ENCODE measurements around the gene TECPR1.

Gene TECPR1

DNA sequence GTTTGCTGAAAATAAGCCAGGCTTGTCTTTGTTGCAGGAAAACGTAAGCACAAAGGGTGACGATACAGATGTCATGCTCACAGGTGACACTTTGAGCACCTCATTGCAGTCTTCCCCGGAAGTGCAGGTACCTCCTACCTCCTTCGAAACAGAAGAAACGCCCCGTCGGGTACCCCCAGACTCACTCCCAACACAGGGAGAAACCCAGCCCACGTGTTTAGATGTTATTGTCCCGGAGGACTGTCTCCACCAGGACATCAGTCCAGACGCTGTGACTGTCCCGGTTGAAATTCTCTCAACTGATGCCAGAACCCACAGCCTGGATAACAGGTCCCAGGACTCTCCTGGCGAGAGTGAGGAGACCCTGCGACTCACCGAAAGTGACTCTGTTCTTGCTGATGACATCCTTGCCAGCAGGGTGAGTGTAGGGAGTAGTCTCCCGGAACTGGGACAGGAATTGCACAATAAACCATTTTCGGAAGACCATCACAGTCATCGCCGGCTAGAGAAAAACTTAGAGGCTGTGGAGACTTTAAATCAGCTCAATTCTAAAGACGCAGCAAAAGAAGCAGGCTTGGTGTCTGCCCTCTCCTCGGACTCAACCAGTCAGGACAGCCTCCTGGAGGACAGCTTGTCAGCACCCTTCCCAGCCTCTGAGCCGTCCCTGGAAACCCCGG, 59.1 kb downstream of the TECPR1 start:
- DNase-seq (ENCODE audit: low read depth in 2 of 2) = no peak

- no peak for DNase-seq (ENCODE audit: low read depth in 2 of 2)
Measured at GRCh38 chr7:98191668-98192431, 60.2 kb downstream of the TECPR1 start.

DNA sequence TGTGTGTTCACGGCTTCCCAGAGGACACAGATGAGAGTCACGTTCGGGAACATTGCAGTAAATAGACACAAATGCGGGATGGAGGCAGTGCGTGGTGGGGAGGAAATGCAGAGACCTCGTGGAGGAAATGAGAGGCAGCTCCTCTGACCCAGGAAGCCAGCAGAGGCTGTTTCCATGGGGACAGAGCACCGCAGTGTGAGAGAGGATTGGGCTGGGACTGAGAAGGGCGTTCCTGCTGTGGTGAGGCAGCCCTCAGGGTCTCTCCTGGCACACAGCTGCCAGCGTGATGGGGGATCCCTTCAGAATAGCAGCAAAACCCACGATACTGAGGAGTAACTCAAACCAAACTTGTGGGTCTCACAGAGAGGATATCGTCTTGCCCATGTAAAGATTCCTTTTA, 62.5 kb downstream of the TECPR1 start:
- DNase-seq (ENCODE audit: low read depth in 2 of 2) = no peak

GRCh38 chr7:98187138-98187502, 64.9 kb downstream of the TECPR1 start:
- no peak for DNase-seq (ENCODE audit: low read depth in 2 of 2)

- no peak for DNase-seq (ENCODE audit: low read depth in 2 of 2)
Measured at GRCh38 chr7:98186452-98187137, 65.4 kb downstream of the TECPR1 start.

DNA sequence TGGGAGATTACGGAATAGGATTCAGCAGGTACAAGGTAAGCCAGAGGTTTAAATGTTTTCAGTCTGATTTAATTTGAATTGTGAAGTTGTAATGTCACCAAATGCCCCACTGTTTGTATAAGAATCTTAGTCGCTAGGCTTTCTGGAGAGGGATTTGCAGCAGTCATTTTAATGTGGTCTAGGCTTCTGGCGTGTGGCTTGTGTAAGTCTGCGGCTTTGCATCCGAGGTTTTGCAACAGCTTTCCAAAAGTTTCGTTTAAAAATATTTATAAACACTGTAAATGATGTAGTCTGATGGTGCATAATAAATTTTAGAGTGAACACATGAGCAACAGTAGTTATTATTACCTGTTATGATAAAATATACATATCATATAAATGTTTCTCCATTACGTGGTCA, 66.9 kb downstream of the TECPR1 start:
- DNase-seq (ENCODE audit: low read depth in 2 of 2) = no peak

DNA sequence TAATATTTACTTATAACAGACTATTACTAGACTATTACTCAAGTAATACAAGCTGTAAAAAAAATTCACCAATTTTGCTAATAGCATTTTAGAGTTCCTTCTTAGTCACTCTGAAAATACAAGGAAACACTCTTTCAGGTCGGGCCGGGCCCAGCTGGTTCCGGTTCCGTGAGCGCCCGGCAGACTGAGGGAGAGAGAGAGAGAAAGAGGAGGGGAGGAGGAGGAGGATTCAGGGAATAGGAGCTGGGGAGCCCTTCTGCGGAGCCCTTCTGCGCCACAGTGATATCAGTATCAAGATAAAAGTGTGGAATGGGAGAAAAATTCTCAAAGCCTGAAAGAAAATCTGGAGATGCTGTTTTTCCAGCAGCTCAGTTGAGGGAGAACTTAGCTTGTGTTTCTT, 71.3 kb downstream of the TECPR1 start:
- no peak for DNase-seq (ENCODE audit: low read depth in 2 of 2)

DNA sequence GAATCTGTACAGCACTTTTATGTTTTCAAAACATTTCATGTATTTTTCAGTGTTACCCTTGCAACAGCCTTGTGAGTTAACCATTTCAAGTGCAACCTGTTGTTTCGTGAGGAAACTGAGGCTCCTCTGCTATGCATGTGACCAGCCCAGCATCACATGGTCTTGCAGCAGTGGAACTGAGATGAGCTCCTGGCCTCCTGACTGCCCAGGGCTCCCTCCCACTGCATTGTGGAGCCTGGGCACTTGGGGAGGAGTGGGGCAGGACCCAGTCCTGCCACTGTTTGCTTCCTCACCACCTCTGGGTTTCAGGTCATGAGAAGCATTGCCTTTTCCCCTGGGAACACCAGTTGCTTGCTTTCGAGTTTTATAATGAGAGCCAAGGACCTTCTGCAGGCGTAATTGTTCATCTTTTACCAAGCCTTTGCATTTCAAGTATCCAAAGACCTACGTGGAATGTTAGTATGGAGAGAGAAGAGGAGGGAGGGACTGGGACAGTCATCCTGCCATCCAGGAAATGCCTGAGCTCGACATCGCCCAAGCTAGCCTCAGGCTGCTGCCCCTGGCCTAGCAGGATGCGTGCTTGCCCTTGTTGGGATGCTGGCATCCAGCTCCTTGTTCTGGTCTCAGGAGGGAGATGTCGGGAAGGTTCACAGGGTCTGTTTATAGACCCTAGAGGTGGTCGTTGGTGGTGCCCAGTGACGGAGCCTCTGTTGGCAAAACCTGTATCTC, 73.1 kb downstream of the TECPR1 start:
- no peak for DNase-seq (ENCODE audit: low read depth in 2 of 2)

GRCh38 chr7:98178321-98178720, 73.7 kb downstream of the TECPR1 start:
- DNase-seq (ENCODE audit: low read depth in 2 of 2) = no peak

DNA sequence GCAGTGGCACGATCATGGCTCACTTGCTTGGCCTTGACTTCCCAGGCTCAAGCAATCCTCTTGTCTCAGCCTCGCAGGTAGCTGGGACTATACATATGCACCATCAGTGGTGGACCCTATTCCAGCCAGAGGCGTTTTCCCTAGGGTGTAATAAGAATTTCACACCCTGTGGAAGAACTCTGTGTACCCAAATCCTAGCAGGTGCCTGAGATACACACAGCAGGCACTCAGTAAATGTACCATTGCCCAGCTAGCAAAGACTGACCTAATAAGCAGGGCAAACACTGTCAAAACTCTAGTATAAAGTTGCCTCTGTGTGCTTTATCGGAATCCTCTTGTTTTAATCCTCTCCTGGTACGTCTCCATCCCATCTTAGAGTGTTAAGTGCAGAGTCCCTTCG, 74.5 kb downstream of the TECPR1 start:
- DNase-seq (ENCODE audit: low read depth in 2 of 2) = no peak

DNA sequence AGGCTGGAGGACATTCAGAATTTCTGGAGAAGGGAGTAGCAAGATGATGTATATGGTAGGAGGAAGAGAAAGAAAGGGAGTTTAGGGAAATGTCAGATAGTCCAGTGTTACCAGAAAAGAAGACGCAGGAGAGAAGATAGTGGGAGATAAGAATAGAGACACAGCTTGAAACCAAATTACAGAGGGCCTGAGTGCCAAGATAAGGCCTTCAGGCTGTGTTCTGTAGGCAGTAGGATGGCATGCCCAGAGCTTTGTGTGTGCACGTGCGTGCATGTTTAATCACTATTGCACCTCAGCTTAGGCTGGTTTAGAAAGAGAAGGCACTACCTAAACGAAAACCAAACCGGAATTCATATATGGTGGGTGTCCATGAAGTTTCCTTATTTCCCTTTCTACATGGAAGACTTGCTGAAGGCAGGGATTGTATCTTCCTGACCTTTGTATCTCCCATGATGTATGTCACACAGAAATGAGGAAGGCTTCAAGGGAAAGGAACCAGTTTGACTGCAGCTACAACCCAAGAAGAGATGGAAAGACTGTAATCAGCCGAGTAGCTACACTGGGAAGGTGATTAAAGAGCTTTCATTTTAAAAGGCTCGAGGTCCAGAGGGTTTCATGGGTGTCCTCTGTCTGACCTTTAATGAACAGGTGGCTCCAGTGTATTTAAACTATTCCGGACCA, 76.6 kb downstream of the TECPR1 start:
- no peak for DNase-seq (ENCODE audit: low read depth in 2 of 2)

DNA sequence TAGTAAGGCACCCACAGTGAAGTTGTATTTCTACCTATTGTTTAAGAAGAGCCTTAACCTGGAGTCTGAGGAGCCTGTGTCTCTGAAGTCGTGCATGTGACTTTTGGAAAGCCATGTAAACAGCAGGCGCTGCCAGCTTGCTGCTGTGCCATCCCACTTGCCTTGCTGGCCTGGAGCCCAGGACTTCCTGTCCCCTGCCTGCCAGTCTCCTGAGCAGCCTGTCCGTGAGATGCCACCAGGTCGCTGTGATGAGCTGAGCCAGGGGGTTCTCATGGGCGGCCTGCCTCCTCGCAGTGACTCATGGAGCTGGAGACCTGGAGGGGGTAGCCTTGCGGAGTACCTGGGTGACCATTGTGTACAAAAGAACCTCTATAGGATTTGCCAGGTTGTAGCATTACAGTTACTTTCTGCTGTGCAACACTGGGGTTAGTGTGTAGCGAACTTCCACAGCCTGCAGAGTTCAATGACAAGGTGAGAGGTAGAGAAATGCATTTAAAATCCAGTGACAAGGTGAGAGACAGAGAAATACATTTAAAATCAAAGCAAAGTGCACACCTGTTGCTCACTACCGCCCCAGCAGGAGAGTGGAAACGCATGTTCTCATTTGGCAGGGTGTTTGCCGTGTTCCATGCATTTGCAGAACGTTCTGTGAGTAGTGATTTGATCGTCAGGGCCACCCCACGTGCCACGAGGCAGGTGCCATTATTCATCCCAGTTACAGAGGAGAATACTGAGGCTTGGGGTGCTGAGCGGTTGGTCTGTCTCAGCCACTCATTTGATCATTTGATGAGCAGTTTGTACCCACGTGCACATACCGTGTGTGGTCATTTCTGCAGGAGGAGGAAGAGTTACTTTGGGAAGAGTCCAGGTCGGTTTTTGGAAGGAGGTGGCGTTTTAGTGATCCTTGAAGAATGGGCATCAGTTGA, 77.4 kb downstream of the TECPR1 start:
- no peak for DNase-seq (ENCODE audit: low read depth in 2 of 2)

DNA sequence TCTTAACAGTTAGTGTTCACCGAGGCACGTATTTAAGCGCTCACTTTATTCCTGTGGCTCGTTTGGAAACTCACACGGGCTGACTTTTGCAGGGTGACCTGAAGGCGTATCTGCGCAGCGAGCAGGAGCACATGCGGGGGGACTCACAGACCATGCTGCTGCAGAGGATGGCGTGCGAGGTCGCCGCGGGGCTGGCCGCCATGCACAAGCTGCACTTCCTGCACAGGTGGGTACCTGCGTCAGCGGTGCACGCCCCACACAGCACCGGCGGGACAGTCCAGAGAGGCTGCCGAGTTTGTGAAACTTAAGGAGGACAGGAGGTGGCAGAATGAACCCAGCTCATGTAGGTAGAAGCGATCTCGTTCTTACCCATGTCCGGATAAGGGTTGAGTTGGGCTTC, 80.6 kb downstream of the TECPR1 start:
- DNase-seq (ENCODE audit: low read depth in 2 of 2) = no peak

DNA sequence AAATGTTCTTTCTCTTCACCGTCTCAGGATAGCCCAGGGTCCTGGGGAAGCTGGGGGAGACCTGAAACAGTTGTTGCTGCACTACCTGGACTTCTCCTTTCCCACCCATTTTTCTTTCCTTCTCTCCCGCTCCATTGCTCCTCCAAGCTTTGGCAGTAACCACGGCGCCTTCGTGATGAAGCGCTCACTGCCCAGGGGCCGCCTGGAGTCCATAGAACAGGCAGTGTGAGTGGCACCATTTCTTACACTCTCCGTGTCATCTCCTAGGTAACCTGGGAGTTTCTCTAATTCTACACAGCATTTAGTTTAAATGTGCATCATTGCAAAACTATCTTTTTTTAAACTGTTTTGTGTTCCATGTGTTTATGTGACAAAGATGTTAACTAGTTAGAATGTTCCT, 81.1 kb downstream of the TECPR1 start:
- DNase-seq (ENCODE audit: low read depth in 2 of 2) = no peak

GRCh38 chr7:98168904-98169621, 83.0 kb downstream of the TECPR1 start:
- DNase-seq (ENCODE audit: low read depth in 2 of 2) = no peak

- DNase-seq (ENCODE audit: low read depth in 2 of 2) = peak; percentile 33 to 60
Measured at GRCh38 chr7:98168181-98168903, 83.7 kb downstream of the TECPR1 start.

DNA sequence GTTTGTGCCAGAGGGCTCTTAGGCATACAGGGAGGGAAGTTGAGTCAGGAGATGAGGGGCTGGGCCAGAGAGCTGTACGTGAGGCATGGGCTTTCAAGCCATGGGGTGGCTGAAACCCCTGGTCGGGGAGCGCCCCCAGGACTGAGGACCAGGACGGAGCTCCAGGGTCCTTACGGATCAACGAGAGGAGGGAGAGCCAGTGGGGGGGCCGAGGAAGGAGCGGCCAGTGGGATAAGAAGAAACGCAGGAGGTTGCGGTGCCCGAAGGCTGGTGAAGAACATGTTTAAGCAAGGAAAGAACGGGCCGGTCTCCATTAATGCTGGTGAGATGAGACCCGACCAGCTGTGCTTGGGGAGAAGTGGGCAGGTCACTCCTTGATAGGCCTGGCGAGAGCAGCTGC, 84.4 kb downstream of the TECPR1 start:
- no peak for DNase-seq (ENCODE audit: low read depth in 2 of 2)

DNA sequence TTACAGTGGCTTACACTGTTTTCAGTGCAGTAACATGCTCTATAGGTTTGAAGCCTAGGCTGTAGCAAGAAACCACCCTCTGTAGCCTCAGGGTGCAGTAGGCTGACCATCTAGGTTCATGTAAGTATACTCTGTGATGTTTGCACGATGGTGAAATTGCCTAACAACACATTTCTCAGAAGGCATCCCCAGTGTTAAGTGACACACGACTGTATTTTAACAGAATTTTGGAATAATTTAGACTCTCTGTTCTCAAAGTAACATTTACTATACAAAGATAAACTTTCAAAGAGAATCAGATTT, 85.4 kb downstream of the TECPR1 start:
- DNase-seq (ENCODE audit: low read depth in 2 of 2) = no peak

DNA sequence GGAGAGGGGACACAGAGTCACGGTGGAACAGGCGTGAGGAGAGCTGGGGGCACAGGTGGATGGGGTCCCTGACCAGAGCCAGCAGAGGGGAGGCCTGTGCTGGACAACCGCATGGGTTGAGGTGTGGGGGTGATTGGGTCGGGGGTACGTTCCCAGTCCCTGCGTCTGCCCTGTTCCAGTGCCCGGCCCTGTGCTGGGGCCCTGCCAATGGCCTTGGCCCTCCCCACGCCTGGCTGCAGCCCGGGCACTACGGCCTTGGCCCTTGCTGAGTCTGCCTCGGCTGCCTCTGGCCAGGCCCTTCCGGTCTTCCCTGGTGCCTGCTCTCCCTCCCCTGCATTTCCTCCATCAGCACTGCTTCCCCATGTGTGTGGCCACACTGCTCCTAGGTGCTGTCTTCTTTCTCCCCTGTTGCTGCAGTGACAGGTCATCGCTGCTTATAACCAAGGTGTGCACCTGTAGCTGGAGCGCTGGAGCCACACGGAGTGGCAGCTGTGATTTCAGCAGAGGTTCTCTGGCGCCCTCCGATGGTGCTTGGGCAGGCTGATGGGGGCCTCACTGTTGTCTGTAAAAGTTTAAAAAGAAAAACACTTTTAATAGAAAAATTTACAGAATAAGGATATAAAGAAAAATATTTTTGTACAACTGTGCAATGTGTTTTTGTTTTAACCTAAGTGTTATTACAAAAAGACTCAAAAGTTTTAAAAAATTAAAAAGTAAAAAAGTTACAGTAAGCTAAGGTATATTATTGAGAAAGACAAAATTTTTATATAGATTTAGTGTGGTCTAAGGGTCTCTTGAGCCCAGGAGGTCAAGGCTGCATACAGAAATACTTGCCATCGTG, 86.0 kb downstream of the TECPR1 start:
- peak; percentile 18 to 33 for DNase-seq (ENCODE audit: low read depth in 2 of 2)
